C4-2B (cell line): ENCODE data around the gene FNIP2.

Experiments used
- H3K27ac ChIP-seq: fragments of 450-650 bp; 2 replicates; pipeline ENCODE4 v1.5.1; 2017
- ZFX ChIP-seq: fragments of 450-650 bp; IDR thresholded peaks from 2 replicates; pipeline ENCODE4 v1.6.1; 2017
- TF ChIP-seq, protein P1 (sequence below): fragments of 450-650 bp; conservative IDR thresholded peaks from 2 replicates; pipeline ENCODE4 v1.5.1; 2017; ENCODE audit warnings: mild to moderate bottlenecking

The FNIP2 gene

DNA sequence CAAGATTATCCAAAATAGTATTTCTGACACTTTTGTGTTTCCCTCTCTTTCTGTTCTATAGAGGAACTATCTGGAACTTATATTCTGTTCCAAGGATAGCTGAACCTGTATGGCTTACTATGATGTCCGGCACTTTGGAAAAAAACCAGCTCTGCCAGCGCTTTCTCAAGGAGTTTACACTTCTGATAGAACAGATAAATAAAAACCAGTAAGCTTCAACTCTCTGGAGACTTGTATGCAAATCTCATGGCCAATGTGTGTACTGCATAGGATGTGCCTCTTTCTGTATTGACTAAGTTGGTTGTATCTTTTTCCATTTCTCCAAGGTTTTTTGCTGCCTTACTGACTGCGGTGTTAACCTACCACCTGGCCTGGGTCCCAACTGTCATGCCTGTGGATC, 92.5 kb downstream of the FNIP2 start:
- TF ChIP-seq, protein P1, sequence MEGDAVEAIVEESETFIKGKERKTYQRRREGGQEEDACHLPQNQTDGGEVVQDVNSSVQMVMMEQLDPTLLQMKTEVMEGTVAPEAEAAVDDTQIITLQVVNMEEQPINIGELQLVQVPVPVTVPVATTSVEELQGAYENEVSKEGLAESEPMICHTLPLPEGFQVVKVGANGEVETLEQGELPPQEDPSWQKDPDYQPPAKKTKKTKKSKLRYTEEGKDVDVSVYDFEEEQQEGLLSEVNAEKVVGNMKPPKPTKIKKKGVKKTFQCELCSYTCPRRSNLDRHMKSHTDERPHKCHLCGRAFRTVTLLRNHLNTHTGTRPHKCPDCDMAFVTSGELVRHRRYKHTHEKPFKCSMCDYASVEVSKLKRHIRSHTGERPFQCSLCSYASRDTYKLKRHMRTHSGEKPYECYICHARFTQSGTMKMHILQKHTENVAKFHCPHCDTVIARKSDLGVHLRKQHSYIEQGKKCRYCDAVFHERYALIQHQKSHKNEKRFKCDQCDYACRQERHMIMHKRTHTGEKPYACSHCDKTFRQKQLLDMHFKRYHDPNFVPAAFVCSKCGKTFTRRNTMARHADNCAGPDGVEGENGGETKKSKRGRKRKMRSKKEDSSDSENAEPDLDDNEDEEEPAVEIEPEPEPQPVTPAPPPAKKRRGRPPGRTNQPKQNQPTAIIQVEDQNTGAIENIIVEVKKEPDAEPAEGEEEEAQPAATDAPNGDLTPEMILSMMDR = no peak
- TF ChIP-seq ZFX = no peak
- H3K27ac ChIP-seq = peak overlapping the region; percentile 38; the same call in 1 of the 2 replicates

DNA sequence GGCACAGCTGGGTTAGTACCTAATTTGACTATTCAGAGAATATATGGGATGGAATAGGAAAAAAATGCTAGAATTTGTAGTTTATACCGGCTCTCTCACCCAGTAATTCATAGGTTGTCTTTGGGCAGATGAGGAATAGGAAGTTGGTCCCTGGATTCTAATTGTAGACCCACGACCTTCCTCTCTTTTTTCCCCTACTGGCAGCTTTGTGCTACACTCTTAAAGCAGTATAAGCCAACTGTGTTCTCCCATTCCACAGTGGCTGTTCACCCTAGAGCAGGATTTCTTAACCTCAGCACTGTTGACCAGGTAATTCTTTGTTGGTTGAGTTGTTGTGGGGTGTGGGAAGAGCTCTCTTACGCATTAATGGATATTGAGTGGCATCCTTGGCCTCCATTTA, 92.9 kb downstream of the FNIP2 start:
- peak overlapping the region; percentile 38; the same call in 1 of the 2 replicates for H3K27ac ChIP-seq
- TF ChIP-seq, protein P1 = peak; percentile 16; the same call in 1 of the 2 replicates
- TF ChIP-seq ZFX = no peak

DNA sequence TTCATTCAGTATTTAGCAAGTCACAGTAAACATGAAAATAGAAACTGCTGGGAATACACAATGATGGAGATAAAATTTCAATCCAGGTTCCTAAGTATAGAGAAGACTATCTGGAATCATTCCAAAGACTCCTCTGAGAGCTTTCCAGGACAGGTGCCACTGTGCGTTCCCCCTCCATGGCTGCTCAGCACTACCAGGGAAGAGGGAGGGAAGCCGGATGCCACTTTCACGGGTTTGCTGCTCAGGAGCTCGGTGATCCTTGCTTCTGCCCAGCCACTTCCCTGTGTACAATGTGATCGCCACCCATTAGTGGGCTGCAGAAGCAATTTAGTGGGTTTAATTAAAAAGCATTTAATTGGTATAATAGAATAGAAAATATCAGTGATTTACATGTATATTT, 94.5 kb downstream of the FNIP2 start:
- no peak for TF ChIP-seq ZFX
- TF ChIP-seq, protein P1 = no peak
- H3K27ac ChIP-seq = no peak overlapping the region

DNA sequence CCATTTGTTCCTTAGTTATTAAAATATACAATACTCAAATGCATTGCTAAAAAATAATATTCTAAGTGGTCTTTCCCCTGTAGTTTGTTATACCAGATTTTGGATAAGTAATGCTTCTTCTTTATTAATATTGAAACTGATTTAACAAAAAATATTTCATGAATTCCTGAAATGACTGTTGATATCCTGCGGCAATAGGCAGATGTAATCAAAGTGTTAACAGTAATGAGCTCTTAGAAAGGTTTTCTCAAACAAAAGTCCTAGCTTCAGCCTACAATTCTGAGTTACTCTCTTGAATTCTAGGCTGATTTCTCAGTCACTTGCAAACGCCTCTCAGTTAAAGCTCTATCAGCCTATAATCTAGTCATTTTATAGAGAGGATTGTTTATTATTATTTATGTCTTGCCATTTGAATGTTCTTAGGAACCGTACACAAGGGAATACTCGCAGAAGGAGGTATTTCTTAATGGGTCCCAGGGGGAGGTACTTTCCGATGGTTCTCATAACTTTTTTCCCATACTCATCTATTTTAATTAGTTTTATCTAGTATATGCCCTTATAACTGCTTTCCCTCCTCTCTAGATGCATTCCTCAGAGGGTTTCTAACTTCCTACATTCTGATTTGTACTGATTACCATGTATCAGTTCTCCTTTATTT, 96.8 kb downstream of the FNIP2 start:
- TF ChIP-seq, protein P1 = no peak
- TF ChIP-seq ZFX = no peak
- H3K27ac ChIP-seq = no peak overlapping the region

DNA sequence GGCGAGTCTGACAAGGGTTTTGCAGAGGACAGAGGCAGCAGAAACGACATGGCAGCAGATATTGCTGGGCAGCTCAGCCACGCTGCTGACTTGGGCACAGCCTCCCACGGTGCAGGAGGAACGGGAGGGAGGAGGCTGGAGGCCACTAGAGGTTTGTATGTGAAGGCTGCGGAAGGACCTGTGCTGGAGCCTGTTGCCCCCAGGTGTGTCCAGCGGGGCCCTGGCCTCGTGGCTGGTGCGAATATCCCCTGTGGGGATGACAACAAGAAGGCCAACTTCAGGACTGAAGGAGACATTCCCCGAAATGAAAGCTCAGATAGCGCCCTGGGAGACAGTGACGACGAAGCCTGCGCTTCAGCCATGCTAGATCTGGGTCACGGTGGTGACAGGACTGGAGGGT, 100.2 kb downstream of the FNIP2 start:
- H3K27ac ChIP-seq = no peak overlapping the region
- TF ChIP-seq ZFX = no peak
- TF ChIP-seq, protein P1 = no peak

DNA sequence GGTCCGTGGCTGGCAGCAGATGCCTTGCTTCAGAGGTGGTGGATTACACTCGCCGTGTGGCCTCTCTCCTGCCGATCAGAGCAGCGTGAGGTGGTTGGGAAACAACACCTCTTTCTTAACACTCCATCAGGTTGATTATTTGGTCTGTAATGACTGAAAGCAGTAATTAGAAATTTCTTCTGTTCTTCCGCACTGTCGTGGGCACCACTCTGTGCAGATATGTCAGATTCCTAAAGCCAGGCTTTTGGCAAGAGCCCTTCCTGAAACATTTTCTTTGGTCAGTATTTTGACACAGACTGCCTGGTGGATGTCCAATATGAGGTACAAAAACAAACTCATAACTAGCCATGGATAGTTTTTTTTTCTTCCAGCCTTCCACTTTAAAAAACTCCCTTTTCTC, 100.9 kb downstream of the FNIP2 start:
- TF ChIP-seq, protein P1 = no peak
- no peak for TF ChIP-seq ZFX
- H3K27ac ChIP-seq = no peak overlapping the region

DNA sequence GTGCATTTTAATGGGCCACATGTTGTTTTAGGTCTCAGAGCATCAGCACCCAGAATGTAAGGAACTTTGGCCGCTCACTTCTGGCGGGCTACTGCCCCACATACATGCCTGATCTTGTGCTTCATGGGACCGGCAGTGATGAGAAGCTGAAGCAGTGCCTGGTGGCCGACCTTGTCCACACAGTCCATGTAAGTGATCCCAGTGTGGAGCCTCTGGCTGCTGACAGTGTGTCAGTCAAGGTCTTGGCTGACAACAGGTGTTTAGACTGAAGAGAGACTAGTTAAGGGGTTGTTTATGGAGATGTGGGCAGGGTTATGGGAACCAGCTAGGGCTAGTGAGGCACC, 101.4 kb downstream of the FNIP2 start:
- TF ChIP-seq ZFX = no peak
- H3K27ac ChIP-seq = no peak overlapping the region
